NT2/D1 (cell line): ENCODE measurements around the gene NPAS3.

Experiments
- DNase-seq: peaks from one replicate; pipeline ENCODE4 v3.0.0-alpha.2; 2011; ENCODE audit warnings: low read depth, low spot score
- H3K27me3 ChIP-seq: 2 replicates; pipeline ENCODE4 v1.6.0; 2011; ENCODE audit warnings: mild to moderate bottlenecking; ENCODE audit not compliant: insufficient read length, insufficient read depth
- H3K36me3 ChIP-seq: 2 replicates; pipeline ENCODE4 v1.6.1; 2011; ENCODE audit warnings: mild to moderate bottlenecking, low read length, mixed read lengths; ENCODE audit not compliant: insufficient read depth, insufficient read length
- H3K4me1 ChIP-seq: 2 replicates; pipeline ENCODE4 v1.5.1; 2011; ENCODE audit not compliant: insufficient read depth, insufficient read length
- H3K4me3 ChIP-seq: 2 replicates; pipeline ENCODE4 v1.5.1; 2011; ENCODE audit warnings: low read depth; ENCODE audit not compliant: insufficient read length
- H3K9ac ChIP-seq: 2 replicates; pipeline ENCODE4 v1.6.0; 2011; ENCODE audit warnings: low read depth; ENCODE audit not compliant: insufficient read length
- H3K9me3 ChIP-seq: 2 replicates; pipeline ENCODE4 v1.5.1; 2011; ENCODE audit warnings: mild to moderate bottlenecking, low read length; ENCODE audit not compliant: insufficient read depth
- SUZ12 ChIP-seq: IDR thresholded peaks from 2 replicates; pipeline ENCODE4 v1.6.1; 2011; ENCODE audit not compliant: insufficient read length, insufficient read depth; ENCODE audit errors: extremely low read depth
- YY1 ChIP-seq: IDR thresholded peaks from 2 replicates; pipeline ENCODE4 v1.6.1; 2011; ENCODE audit not compliant: insufficient read length, insufficient read depth
- ZNF274 ChIP-seq: IDR thresholded peaks from 2 replicates; pipeline ENCODE4 v1.6.1; 2011; ENCODE audit warnings: mild to moderate bottlenecking, low read depth, low read length

NPAS3 gene

DNA sequence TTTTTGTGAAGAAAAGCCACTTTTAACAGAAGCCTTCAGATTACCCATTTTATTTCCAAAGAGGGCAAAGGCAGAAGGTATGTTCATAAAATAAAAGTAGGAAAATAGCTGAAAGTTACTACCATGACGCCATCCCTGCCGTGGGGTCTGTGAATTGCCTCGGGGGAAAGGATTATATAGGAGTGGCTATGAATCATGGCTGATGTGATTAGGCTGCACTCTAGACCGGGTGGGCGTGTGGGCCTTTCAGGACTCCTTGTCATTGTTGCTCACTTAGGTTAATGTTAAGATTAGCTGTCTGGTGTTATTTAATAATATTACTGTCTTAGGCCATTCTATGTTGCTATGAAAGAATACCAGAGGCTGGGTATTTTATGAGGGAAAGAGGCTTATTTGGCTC lies 816.7 kb downstream of the NPAS3 start:
- no peak overlapping the region for H3K4me3 ChIP-seq
- TF ChIP-seq SUZ12: no peak
- no peak for TF ChIP-seq YY1
- TF ChIP-seq ZNF274: no peak
- DNase-seq: no peak
- no peak overlapping the region for H3K9ac ChIP-seq
- H3K27me3 ChIP-seq: no peaks in the 10 kb centered on the region
- H3K9me3 ChIP-seq: 0 out of 2 replicates have a peak, but pooled peaks cover 9% of the 10 kb centered on the region
- H3K36me3 ChIP-seq: no peaks in the 10 kb centered on the region
- H3K4me1 ChIP-seq: no peaks in the 10 kb centered on the region

DNA sequence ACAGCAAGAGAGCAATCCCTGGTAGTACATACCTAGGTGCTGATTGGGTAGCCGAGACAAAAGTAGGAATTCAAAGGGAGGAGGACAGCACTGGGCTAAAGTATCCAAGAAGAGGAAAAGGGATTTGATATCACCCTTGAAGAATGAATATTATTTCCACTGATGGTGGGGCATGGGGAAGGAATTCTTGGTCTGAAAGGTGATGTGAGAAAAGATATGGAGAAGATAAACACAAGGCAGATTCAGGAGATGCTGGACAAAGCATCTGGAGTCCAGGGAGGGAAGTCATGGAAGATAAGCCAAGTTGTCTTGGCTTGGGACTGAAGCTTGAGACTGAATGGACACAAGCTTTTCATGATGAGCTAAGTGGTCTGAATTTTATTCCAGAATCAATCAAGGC lies 818.2 kb downstream of the NPAS3 start:
- H3K27me3 ChIP-seq: no peaks in the 10 kb centered on the region
- DNase-seq: no peak
- no peak overlapping the region for H3K4me3 ChIP-seq
- TF ChIP-seq YY1: no peak
- TF ChIP-seq ZNF274: no peak
- no peak for TF ChIP-seq SUZ12
- no peaks in the 10 kb centered on the region for H3K36me3 ChIP-seq
- no peak overlapping the region for H3K9ac ChIP-seq
- H3K9me3 ChIP-seq: 0 out of 2 replicates have a peak, but pooled peaks cover 9% of the 10 kb centered on the region
- H3K4me1 ChIP-seq: no peaks in the 10 kb centered on the region

DNA sequence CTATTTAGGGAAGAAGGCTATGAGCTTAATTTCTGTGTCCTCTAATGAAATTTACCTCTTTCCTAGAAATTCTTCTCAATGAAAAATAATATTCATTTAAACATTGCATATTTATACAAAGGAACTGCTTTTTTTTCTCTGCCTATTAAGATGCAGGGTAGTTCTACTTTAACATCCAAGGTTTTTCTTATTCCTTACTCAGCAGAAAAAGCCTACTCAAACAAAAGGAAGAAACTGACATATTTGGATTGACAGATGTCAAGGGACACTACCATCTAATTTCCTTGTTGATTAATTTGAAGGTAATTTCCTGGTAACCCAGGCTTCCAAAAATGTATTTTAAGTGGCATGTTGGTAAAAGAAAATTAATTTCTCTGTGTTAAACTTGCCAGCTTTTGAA lies 819.9 kb downstream of the NPAS3 start:
- no peaks in the 10 kb centered on the region for H3K27me3 ChIP-seq
- DNase-seq: no peak
- no peaks in the 10 kb centered on the region for H3K4me1 ChIP-seq
- no peak overlapping the region for H3K9ac ChIP-seq
- no peaks in the 10 kb centered on the region for H3K36me3 ChIP-seq
- no peak overlapping the region for H3K4me3 ChIP-seq
- TF ChIP-seq YY1: no peak
- TF ChIP-seq SUZ12: no peak
- no peak for TF ChIP-seq ZNF274
- 0 out of 2 replicates have a peak, but pooled peaks cover 9% of the 10 kb centered on the region for H3K9me3 ChIP-seq

DNA sequence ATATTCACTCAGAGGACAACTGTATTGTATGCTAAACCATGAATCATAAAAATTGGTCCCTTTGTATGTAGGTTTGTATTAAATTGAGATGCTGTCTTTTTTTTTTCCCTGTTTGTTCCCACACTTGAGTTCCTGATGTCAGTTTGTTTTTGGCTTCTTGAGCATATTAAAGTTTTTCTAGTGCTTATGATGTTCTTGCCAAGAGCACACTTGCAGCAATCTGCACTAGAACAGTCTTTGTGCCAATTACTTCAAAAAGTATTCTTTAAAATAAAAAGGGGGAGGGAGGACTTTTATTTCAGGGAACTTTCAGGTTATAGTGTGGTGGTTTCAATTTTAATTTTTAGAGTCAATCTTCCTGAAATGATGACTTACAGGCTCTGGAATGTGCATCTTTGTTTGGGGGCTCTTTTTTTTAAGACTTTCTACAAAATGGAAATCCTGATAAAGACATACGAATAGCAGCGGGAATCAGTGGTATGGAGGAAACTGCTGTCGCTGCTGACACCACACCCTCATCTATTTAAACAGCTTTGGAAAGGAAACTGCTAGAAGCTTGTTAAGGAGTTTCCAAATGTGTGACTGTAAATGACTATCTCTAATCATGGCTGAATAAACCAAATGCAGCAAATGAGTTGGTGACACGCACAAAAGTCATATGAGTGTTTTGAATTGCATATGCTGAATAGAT lies 823.6 kb downstream of the NPAS3 start:
- Histone ChIP-seq H3K4me3 (no peak overlapping the region), H3K9ac (no peak overlapping the region), H3K27me3 (no peaks in the 10 kb centered on the region), H3K4me1 (no peaks in the 10 kb centered on the region), H3K9me3 (no peaks in the 10 kb centered on the region), H3K36me3 (no peaks in the 10 kb centered on the region)
- TF ChIP-seq ZNF274 (no peak), YY1 (no peak), SUZ12 (no peak)
- no peak for DNase-seq

DNA sequence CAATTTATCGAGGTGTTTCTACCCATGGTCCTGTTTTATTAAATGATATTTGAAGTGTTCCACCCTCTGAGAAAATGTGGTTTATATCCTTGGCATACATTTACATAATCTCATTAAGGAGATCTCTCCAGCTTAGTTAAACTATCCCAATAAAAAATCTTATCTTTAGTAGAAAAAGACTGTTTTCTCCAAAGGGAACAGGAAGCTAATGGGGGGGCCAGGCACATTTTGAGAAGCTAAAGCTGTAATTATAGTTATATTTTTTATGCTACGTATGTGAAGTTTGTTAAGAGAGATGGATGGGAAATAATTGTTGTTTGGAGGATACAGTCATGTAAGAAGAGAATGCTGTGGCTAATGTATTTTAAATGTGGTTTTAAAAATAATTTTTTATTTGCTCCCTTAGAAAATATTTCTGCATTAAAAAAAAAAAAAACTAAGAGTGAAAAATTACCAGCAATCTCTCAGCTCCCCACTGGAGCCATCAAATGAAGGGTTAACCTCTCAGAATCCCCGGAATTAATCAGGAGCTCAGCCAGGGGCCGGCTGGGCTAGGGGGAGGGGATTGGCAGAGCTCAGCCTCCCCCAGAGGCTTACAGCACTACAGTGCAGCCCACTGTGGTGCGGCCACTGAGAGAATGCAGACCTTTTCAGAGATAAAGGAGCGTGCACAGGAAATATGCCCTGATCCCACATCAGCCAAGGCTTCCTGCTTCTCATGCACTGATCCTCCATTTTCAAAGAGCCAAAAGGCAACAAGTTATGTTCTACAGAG lies 826.4 kb downstream of the NPAS3 start:
- Histone ChIP-seq H3K4me3 (no peak overlapping the region), H3K9me3 (no peaks in the 10 kb centered on the region), H3K27me3 (no peaks in the 10 kb centered on the region), H3K36me3 (no peaks in the 10 kb centered on the region), H3K9ac (no peak overlapping the region), H3K4me1 (no peaks in the 10 kb centered on the region)
- TF ChIP-seq YY1 (no peak), SUZ12 (no peak), ZNF274 (no peak)
- peak; percentile 30 for DNase-seq

DNA sequence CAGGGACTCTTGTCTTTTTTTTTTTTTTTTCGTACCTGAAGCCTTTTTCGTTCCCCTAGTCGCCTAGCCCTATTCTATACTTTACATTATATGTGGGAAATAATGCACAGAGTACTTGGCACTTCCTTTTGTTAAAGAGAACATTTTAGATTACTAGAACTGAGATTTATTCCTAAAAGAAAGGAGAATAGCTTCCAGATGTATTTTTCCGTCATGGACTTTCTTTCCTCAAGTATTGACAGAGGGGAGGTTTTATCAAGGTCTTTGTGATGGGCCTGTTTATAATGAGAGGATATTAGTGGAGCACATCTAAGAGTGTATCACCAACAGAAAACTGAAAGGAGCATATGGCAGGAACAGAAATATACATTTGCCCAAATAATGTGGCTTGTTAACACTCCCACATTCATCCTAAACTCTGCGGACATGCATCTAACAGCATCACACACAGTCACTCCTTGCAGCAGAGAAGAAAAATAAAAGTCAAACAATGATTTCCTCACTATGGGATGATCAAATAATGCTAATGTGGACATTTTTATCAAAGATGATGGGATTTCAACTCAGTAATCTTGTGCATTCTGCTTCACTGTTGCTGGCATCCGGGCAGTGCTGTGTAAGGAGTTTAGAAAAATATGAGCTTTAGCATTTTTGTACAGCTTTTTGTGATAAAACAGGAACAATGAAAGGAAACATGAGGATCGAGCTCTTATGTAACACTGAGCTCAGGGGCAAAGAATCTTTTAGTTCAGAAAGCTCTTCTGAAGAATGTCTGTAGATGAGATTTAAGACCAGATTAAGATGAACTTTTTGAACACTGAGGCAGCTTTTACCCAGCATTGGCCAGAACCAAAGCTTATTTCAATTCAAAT lies 829.1 kb downstream of the NPAS3 start:
- no peak for DNase-seq
- TF ChIP-seq YY1: no peak
- no peak for TF ChIP-seq SUZ12
- TF ChIP-seq ZNF274: no peak
- no peaks in the 10 kb centered on the region for H3K4me1 ChIP-seq

More for the DNA sequence above, 829.1 kb downstream of the NPAS3 start:
- H3K36me3 ChIP-seq: no peaks in the 10 kb centered on the region
- H3K9me3 ChIP-seq: no peaks in the 10 kb centered on the region
- no peak overlapping the region for H3K4me3 ChIP-seq
- H3K27me3 ChIP-seq: no peaks in the 10 kb centered on the region
- no peak overlapping the region for H3K9ac ChIP-seq
